NOMO-1 treated with DMSO at 0.1 percent for 48 hours (cell line): ENCODE data around the gene OOSP4A.

Experiments
- DNase-seq: peaks from one replicate; lab custom pipeline; 2025; ENCODE audit not compliant: unreplicated experiment; lab: John Stamatoyannopoulos, UW

Gene OOSP4A

DNA sequence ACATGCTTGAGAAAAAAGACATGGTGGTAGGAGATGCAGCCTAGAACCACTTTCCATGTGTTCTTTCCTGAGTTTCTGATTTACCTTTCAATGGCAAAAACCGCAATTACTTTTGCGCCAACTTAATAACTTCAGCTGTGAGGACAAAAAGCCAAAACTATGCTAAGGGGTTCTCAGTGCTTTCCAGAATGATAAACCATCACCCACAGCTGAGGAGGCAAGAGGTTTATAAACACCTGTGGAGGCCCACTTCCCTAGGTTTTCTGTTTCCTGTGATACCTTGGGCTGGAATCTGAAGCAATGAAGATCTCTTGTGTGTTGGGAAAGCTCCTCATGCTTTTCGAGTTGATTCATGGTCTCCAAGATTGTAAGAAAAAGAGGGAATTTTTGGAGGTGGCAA is at the start of gene OOSP4A:
Gene OOSP4A (plus strand): TSS at position 301 of the 400 bp plus-strand sequence. CDS start 0 bp downstream, at position 301.
- DNase-seq, result no peak

GRCh38 chr11:59918480-59918879 is 45.4 kb upstream of the OOSP4A start:
- peak; percentile 37 for DNase-seq

GRCh38 chr11:59918987-59919589 is 44.7 kb upstream of the OOSP4A start:
- peak; percentile 56 for DNase-seq

DNA sequence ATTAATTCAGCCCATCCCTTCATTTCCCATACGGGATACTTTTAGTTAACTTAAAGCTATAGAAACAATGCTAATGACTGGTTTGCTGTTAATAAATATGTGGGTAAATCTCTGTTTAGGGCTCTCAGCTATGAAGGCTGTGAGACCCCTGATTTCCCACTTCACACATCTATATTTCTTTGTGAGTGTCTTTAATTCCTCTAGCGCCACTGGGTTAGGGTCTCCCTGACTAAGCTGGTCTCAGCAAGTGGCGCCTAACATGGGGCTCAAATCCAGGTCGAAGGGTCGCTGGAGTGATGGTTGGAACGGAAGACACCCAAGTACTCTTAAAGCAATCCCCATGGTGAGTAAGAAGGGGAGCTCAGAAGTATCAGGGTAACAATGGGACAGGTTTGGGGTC is 40.0 kb upstream of the OOSP4A start:
- no peak for DNase-seq

DNA sequence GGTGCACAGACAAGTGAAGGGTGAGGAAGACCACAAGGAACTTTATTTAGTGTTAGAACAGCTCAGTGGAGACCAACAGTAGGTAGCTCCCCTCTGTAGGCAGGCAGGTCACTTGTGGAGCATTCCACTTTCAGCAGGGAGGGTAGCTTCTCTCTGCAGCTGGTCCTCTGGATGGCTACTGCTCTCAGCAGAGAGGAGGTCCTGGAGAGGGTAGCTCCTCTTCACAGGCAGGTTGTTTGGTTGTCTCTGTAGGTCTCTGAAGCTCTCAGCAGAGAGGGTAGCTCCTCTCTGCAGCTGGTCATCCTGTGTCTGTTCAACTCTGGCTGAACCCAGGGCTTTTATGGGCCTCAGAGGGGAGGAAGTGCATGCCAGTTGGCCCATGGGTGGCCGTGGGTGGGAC is 32.1 kb upstream of the OOSP4A start:
- DNase-seq, result no peak

DNA sequence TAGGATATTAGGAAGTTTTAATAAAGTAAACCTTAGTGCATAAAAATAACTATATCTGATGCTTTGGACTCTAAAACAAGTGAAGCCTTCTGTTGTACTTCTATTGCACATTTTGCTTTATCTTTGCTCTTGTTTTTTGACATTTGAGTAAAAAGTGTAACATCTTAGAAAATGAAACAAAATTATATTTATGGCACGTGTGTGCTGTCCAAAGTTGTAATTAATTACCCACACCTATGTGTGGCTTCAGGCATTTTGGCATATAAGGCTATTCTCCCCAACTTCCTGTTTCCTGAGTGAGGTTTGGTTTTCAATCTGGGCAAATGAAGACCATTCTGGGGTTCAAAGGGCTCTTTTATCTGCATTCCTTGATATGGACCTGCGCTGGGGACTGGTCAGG is 25.7 kb upstream of the OOSP4A start, which contains the start of gene OOSP1:
Gene OOSP1 (plus strand): TSS at position 301 of the 400 bp plus-strand sequence. CDS start 23 bp downstream, at position 324.
- no peak for DNase-seq

DNA sequence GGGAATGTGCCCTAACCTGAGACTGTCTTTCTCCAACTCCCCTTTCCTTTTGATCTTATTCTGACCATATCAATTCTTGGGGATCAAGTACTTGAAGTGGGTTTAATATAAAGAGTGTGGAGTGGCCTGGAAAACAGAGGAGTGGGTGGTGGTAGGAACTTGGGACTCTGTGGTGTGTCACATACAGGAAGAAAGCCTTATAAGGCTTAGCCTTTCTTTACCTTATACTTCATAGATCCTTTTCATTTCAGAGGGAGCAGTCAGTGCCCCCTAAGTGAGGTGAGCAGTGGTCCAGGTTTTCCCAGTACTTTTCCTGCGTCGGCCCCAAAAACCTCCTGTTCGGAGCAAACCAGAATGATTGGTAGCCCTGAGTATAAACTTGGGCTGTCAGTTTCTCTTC is 25.1 kb upstream of the OOSP4A start:
- no peak for DNase-seq

GRCh38 chr11:59939482-59939881 is 24.4 kb upstream of the OOSP4A start:
- DNase-seq, result no peak

DNA sequence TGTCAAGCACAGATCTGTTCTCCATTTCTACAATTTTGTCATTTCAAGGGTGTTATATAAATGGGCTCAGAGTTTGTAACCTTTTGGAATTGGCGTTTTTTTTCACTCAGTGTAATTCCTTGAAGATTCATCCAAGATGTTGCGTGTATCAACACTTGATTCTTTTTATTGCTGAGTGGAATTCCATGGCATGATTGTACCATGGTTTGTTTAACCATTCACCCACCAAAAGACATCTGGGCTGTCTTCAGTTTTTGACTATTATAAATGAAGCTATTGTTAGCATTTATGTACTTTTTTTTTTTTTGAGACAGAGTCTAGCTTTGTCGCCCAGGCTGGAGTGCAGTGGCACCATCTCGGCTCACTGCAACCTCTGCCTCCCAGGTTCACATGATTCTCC is 22.7 kb upstream of the OOSP4A start:
- DNase-seq, result no peak

GRCh38 chr11:59943997-59944714 is 19.7 kb upstream of the OOSP4A start:
- DNase-seq, result no peak

DNA sequence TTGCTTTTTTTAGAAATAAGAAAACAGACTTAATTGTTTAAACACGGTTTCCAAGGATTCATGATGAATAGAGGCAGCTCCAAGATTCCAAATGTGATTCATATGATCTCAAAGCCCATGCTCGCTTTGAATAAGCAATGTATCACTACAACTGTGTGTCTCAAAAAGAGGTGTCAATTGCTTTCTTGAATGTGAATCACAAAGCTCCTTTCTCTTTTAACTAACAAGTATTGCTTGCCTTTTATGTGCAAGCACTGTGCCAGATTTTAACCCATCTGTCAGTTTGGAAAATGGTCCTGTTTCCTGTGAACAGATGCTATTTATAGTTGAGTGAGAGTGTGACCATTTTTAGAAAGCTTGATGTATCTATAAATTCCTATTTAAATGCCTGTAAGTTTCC is 19.1 kb upstream of the OOSP4A start:
- no peak for DNase-seq

DNA sequence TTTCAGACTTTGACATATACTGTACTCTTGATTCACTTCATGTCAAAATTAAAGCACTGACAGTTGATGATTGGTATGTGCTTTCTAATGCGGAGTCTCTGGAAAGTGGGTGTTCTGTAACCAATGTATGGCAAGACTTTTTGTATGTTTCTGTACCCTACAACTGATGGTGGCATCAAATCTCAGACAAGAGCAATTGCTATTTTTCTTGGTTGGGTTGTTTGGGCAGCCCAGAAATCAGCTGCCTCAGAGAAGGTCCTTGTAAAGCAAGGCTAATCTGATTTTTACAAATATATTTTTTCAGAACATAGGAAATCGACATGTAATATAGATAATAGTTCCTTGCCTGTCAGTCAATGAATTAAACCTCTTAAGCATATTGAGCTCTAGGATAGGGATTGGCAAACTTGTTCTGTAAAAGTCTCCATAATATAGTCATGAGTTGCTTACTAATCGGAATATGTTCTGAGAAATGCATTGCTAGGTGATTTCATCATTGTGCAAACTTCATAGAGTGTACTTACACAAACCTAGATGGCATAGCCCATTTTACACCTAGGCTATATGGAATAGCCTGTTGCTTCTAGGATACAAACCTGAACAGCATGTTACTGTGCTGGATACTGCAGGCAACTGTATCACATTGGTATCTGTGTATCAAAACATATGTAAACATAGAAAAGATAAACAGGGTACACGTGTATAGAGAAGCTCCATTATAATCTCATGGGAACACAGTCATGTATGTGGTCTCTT is 10.2 kb upstream of the OOSP4A start:
- DNase-seq, result no peak

DNA sequence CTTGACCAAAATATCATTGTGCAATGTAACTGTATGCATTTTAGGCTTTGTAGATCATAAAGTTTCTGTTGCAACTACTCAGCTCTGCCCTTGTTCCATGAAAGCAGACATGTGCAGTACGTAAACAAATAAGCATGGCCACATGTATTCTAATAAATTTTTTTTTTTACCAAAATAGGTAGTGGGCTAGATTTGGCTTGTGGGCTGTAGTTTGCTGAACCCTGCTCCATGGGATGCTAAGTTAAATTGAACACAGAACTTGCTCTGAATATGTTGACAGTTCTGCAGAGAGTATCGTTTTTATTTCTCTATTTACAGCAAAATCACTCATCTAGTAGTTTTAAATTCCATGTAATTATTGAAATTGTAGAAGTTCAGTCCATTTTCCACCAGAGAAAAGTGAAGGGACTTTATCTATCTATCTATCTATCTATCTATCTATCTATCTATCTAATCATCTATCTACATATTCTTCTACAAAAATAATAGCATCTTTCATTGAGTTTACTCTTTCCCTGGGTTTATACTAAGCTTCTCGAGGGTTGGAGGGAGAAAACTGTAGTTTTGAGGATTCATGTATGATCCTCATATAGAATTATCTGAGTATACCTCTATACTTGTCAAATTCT is 9.5 kb upstream of the OOSP4A start:
- DNase-seq, result peak; percentile 8

GRCh38 chr11:59957094-59957493 is 6.7 kb upstream of the OOSP4A start:
- no peak for DNase-seq

GRCh38 chr11:59960502-59961381 is 3.1 kb upstream of the OOSP4A start:
- no peak for DNase-seq

- DNase-seq, result no peak
Observed at GRCh38 chr11:59962107-59962482, 1.7 kb upstream of the OOSP4A start.

DNA sequence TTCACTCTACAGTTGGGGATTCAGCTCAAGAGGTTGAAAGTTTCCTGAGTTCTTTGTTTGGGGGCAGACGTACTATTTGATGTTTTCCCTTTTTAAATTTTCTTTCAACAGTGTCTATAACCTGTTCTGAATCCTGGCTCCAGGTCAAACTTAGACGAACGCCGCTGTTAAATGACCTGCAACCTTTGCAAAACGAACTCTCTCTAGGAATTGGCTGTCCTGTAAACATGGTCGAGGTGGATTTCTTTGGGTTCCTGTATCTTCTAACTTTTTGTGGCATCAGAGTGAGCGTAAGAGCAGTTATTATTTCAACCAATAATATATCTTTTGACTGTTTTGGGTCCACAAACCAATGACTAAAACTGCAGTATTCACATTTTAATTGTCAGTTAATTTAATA is 1.6 kb downstream of the OOSP4A start:
- DNase-seq, result no peak

DNA sequence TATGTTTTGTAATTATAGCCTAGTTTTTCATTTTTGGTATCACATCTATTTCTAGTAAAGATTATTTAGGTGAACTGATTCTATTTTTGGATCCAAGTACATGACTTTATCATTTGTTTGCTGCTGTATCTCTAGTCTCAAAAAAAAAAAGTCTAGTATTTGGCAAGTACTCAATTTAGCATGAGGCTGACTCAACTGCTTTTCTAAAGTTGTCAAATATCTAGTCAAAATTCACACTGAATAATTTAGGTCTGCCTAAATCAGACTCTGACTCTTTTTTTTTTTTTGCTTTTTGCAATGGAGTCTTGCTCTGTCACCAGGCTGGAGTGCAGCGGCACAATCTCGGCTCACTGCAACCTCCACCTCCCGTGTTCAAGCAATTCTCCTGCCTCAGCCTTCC is 2.4 kb downstream of the OOSP4A start:
- no peak for DNase-seq

DNA sequence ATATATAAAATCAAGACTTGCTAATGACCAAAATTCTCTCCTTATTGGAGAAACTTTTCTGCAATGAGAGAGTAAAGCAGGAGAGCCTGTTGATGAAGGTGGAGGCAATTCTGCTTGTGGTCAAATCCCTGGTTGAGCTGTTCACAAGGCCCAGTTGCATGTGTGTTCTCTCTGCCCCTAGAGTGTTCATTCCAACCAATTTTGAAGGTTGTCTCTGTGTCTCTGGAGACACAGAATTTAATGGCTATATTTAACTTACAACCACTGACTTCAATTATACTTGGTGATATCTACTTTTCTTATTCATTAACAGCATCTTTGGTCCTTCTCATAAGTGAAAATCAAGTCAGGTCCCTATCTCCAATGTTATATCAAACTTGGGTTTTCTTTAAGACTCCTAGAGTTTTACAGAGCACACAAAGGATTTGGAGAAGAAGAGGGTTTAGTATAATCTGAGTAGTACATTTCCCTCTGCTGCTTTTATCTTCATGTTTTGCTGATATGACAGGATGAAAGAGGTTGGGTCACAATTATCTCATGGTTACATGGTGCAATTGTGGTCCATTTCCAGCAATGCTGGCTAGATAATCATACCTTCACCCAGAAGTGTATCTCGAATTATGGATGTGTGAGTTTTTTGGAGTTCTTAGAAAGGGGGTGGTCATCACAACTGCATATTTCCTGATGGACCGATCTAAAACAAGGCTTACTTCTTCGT is 4.0 kb downstream of the OOSP4A start:
- DNase-seq, result no peak

DNA sequence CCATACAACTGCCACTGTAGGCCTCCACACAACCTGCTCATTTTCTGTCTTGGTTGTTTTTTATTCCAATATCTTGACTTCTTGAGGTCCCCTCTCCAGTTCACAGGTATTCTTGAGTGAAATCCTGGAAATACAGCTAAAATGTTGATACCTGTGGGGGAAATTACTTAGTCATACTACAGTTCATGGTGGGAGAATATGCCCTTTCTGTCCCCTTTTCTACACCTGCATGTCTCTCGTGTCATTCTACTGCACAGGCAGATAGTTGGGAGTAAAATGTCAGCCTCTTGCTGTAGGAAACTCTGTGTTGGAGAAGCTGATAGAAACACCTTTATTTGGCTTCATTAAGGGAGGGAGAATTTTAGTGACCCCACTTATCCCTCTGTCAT is 4.6 kb downstream of the OOSP4A start:
- no peak for DNase-seq
